ENCODE data around the gene TOX3.

Gene TOX3

DNA sequence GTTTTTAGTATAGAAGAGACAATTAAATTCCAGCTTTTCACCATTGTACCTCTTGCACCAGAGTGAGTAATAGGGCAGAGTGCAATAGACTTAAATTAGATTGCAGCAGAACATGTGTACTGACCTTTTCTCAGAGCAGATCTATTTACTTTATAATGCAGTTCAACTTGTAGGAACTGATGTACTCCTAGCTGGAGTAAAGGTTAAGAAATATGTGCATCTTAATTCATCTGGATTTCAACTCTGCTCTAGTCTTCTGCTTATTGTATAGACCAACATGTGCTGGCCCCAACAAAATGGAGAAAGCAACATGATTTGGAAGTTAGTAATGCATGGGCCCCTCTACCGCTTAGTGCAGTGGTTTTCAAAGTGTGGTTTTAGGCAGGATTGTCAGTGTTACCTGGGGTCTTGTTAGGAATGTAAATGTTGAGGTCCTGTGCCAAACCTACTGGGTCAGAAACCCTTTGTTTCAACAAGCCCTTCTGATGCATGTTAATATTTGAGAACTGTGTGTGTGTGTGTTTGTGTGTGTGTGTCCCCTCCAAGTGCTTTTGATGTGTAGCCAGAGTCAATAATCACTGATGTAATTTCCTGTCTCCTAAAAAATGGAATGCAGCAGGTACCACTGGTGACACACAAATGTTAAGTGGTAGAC, 138.6 kb downstream of the TOX3 start:
- Histone ChIP-seq H3K36me3 (no peaks in the 10 kb centered on the region), H3K27ac (no peak overlapping the region), H3K4me3 (ENCODE audit: low read depth in 1 of 2, low read length in 1 of 2) (no peak overlapping the region), H3K9me3 (no peaks in the 10 kb centered on the region), H3K4me1 (ENCODE audit: control insufficient read depth in 1 of 2, insufficient read depth in 1 of 2, low read depth in 1 of 2, low read length in 1 of 2) (no peaks in the 10 kb centered on the region), H3K27me3 (no peaks in the 10 kb centered on the region)
- TF ChIP-seq, protein P1, sequence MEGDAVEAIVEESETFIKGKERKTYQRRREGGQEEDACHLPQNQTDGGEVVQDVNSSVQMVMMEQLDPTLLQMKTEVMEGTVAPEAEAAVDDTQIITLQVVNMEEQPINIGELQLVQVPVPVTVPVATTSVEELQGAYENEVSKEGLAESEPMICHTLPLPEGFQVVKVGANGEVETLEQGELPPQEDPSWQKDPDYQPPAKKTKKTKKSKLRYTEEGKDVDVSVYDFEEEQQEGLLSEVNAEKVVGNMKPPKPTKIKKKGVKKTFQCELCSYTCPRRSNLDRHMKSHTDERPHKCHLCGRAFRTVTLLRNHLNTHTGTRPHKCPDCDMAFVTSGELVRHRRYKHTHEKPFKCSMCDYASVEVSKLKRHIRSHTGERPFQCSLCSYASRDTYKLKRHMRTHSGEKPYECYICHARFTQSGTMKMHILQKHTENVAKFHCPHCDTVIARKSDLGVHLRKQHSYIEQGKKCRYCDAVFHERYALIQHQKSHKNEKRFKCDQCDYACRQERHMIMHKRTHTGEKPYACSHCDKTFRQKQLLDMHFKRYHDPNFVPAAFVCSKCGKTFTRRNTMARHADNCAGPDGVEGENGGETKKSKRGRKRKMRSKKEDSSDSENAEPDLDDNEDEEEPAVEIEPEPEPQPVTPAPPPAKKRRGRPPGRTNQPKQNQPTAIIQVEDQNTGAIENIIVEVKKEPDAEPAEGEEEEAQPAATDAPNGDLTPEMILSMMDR (IDR thresholded peaks at IDR 0.05): no peak

DNA sequence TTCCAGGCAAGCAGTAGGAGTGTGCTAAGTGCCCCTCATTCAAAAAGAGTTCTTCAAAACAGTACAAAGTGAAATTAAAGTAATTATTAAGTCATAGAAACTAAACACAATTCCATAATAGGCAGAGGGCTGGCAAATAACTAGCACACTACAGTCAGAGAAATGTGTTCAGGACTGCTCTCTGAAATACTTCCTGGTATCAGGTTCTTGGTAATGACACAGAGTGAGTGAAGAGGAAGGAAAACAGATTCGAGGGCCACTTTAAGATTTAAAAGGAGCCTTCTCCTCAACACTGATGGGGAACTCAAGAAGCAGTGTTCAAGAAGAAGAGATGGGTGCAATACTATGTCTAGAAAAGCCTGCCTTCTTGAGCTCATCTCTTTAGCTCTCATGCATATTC, 139.2 kb downstream of the TOX3 start:
- Histone ChIP-seq H3K36me3 (no peaks in the 10 kb centered on the region), H3K27me3 (no peaks in the 10 kb centered on the region), H3K9me3 (no peaks in the 10 kb centered on the region), H3K4me3 (ENCODE audit: low read depth in 1 of 2, low read length in 1 of 2) (no peak overlapping the region), H3K27ac (no peak overlapping the region), H3K4me1 (ENCODE audit: control insufficient read depth in 1 of 2, insufficient read depth in 1 of 2, low read depth in 1 of 2, low read length in 1 of 2) (no peaks in the 10 kb centered on the region)
- TF ChIP-seq, protein P1 (IDR thresholded peaks at IDR 0.05): no peak

DNA sequence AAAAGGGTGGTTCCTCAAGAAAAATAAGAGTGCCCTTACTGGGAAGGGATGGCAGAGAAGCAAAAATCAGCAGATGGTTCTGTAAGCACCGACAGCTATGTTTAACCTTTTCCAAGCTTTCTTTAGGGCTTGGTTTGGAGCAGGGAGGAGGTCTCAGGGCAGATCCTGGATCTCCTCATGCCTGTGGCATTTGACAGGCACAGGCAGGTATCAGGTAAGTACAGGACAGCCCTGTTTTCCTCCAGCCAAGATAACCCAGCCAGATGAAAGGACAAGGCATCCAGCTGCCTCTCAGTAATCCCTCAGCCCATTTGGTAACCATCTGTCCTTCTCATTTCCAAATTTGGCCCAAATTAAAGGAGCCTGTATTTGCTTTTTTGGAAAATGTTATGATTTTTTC, 141.5 kb downstream of the TOX3 start:
- no peak overlapping the region for H3K4me3 ChIP-seq (ENCODE audit: low read depth in 1 of 2, low read length in 1 of 2)
- H3K27ac ChIP-seq: no peak overlapping the region
- no peaks in the 10 kb centered on the region for H3K36me3 ChIP-seq
- TF ChIP-seq, protein P1 (IDR thresholded peaks at IDR 0.05): no peak
- no peaks in the 10 kb centered on the region for H3K27me3 ChIP-seq
- H3K4me1 ChIP-seq (ENCODE audit: control insufficient read depth in 1 of 2, insufficient read depth in 1 of 2, low read depth in 1 of 2, low read length in 1 of 2): no peaks in the 10 kb centered on the region
- no peaks in the 10 kb centered on the region for H3K9me3 ChIP-seq

DNA sequence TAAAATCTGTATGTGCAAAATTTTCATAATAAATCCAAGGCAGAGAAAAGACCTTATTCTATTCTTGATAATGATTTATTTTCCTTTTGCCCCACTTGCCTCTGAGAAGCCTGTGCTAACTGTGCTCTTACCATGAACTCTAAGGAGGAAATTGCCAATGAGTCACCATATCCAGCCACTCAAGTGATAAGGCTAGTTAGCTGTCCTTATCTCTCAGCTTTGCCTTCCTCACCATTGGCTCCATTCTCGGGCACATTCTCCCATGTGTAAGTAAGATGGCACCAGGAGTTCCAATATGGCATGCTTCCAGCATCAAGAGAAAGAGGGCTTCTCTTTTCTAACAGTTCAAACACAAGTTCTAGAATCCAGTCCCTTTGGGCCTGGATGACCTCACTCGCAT, 142.4 kb downstream of the TOX3 start:
- Histone ChIP-seq H3K4me3 (ENCODE audit: low read depth in 1 of 2, low read length in 1 of 2) (no peak overlapping the region), H3K36me3 (no peaks in the 10 kb centered on the region), H3K9me3 (no peaks in the 10 kb centered on the region), H3K27me3 (no peaks in the 10 kb centered on the region), H3K4me1 (ENCODE audit: control insufficient read depth in 1 of 2, insufficient read depth in 1 of 2, low read depth in 1 of 2, low read length in 1 of 2) (no peaks in the 10 kb centered on the region), H3K27ac (no peak overlapping the region)
- TF ChIP-seq, protein P1 (IDR thresholded peaks at IDR 0.05): no peak

DNA sequence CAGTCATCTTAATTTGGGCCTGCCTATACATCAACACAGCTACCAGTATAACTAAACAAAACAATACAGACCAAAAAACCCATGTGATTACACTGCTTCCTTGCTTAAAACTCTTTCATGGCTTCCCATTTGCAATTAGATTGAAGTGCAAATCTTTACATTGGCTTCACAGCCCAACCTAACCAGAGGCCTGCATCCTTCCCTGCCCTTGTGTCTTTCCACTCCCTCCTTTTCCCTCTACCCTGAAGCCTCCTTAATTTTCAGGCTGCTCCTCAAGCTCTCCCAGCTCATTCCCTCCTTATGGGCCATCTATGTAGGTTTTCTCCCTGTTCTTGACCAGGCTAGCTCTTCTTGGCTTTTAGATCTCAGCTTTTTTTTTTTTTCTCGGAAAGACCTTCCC, 147.8 kb downstream of the TOX3 start:
- Histone ChIP-seq H3K4me3 (ENCODE audit: low read depth in 1 of 2, low read length in 1 of 2) (no peak overlapping the region), H3K36me3 (no peaks in the 10 kb centered on the region), H3K27ac (no peak overlapping the region), H3K4me1 (ENCODE audit: control insufficient read depth in 1 of 2, insufficient read depth in 1 of 2, low read depth in 1 of 2, low read length in 1 of 2) (no peaks in the 10 kb centered on the region), H3K9me3 (no peaks in the 10 kb centered on the region), H3K27me3 (no peaks in the 10 kb centered on the region)
- TF ChIP-seq, protein P1 (IDR thresholded peaks at IDR 0.05): no peak
